Stomach (tissue), 9 donors: ENCODE data around the gene SMARCD2. TPM values are rescaled to one million over a fixed set of nuclear protein-coding genes. Genes with fewer than 3 reads are reported as not detected.

ENCODE experiments used
- DNase-seq, 2 donors: peaks; one replicate each; pipeline versions ENCODE4 v3.0.0 to v3.0.0-alpha.2; 2013 to 2019
- H3K27ac ChIP-seq, 5 donors: fragments of 200-600 bp in 4 of 5; sonication (generic) in 4 of 5; one replicate each; pipeline ENCODE4 v1.5.1; 2013 to 2019; ENCODE audit warnings: mild to moderate bottlenecking in 1 of 5, moderate library complexity in 1 of 5
- H3K27me3 ChIP-seq, 3 donors: fragments of 200-600 bp; sonication (generic); one replicate each; pipeline ENCODE4 v1.5.1; 2017 to 2019; ENCODE audit warnings: mixed run types in 1 of 3
- H3K36me3 ChIP-seq, 4 donors: fragments of 200-600 bp; sonication (generic); 1 replicate in 3 of 4; 2 replicates in 1 of 4; pipeline ENCODE4 v1.5.1; 2016 to 2019
- H3K4me1 ChIP-seq, 4 donors: fragments of 200-600 bp; sonication (generic); one replicate each; pipeline ENCODE4 v1.5.1; 2016 to 2019
- H3K4me3 ChIP-seq, 4 donors: fragments of 200-600 bp; sonication (generic) in 3 of 4; one replicate each; pipeline ENCODE4 v1.5.1; 2016 to 2019; ENCODE audit warnings: mild to moderate bottlenecking in 1 of 4
- H3K9me3 ChIP-seq, 4 donors: fragments of 200-600 bp; sonication (generic); one replicate each; pipeline ENCODE4 v1.5.1; 2016 to 2019
- CTCF ChIP-seq, 7 experiments: fragments of 450-650 bp in 4 of 7; fragments of 200-600 bp in 3 of 7; sonication (generic) in 3 of 7; IDR thresholded peaks; one replicate each; pipeline ENCODE4 v1.5.1; 2016 to 2019; ENCODE audit warnings: antibody characterized with exemption in 7 of 7, control low read depth in 2 of 7, mild to moderate bottlenecking in 1 of 7
- EP300 ChIP-seq: sonication (generic); formaldehyde crosslinking; IDR thresholded peaks from one replicate; pipeline ENCODE4 v1.6.1; 2017; ENCODE audit warnings: antibody characterized with exemption
- POLR2A ChIP-seq, 4 donors: fragments of 450-650 bp; IDR thresholded peaks; one replicate each; pipeline ENCODE4 v1.6.1; 2016; ENCODE audit warnings: antibody characterized with exemption in 4 of 4, control low read depth in 2 of 4, mild to moderate bottlenecking in 1 of 4, moderate library complexity in 1 of 4
- POLR2AphosphoS5 ChIP-seq, 3 donors: sonication (generic); formaldehyde crosslinking; IDR thresholded peaks; one replicate each; pipeline ENCODE4 v1.6.1; 2016; ENCODE audit warnings: antibody characterized with exemption in 3 of 3
- WGBS, 5 donors: extraction: QIAGEN DNeasy Blood & Tissue Kit in 3 of 5; methylation state at CpG; one replicate each; pipeline versions ENCODE4 v1.1.5 to v1.1.7; 2013 to 2018; 5-methylcytosine and 5-hydroxymethylcytosine counted together
- intact Hi-C: fragments of 100-400 bp; cut with DNase I; formaldehyde crosslinking; loops from one replicate; pipeline ENCODE4 v1.15.1; 2023; ENCODE audit warnings: low total_unique reads
- polyA plus RNA-seq, 3 donors: library from polyadenylated mRNA; stranded (reverse); fragments of 200-250 nt; gene quantifications; one replicate each; pipeline ENCODE4 v1.2.3, GENCODE V29; 2013
- total RNA-seq, 5 donors: library from RNA; depleted of rRNA; stranded (reverse); fragments of >200 nt; gene quantifications; one replicate each; pipeline versions ENCODE4 v1.1.0 to v1.2.3, GENCODE V29; 2014 to 2016
- donor health status: healthy with polysubstance abuse.
- donor health status: Bipolar disorder and iron deficiency.
- donor health status: healthy.

SMARCD2 gene
- total and polyA plus RNA-seq, 8 donors = 65.1 to 244 (median 94.5) TPM

- no peak for DNase-seq
- Histone ChIP-seq H3K4me1 (peaks cover 32 to 57% (median 43%) of the 10 kb centered on the region in 4 donors), H3K27ac (no peak overlapping the region), H3K27me3 (no peaks in the 10 kb centered on the region), H3K4me3 (no peak overlapping the region), H3K36me3 (peaks cover 81 to 90% (median 88%) of the 10 kb centered on the region in 4 donors), H3K9me3 (no peaks in the 10 kb centered on the region)
- no peak for TF ChIP-seq POLR2A (IDR thresholded peaks at IDR 0.05)
- no peak for TF ChIP-seq CTCF (IDR thresholded peaks at IDR 0.05)
- no peak for TF ChIP-seq POLR2AphosphoS5 (IDR thresholded peaks at IDR 0.05)
- no peak for TF ChIP-seq EP300
- intact Hi-C loops = no loop called here
- WGBS, 5 donors = 79 to 88% (median 85%) methylated on average over 11 to 14 of the region's 14 CpGs
These were observed 9.3 kb downstream of the SMARCD2 start for GRCh38 chr17:63833026-63833740.

GRCh38 chr17:63832455-63832854 is 10.0 kb downstream of the SMARCD2 start:
- TF ChIP-seq POLR2A (IDR thresholded peaks at IDR 0.05) (no peak), EP300 (no peak), CTCF (IDR thresholded peaks at IDR 0.05) (no peak), POLR2AphosphoS5 (IDR thresholded peaks at IDR 0.05) (no peak)
- 63 to 92% (median 81%) methylated on average over 2 of the region's 2 CpGs for WGBS, 5 donors
- DNase-seq = no peak
- no peaks in the 10 kb centered on the region for H3K9me3 ChIP-seq
- peaks cover 81 to 86% (median 85%) of the 10 kb centered on the region in 4 donors for H3K36me3 ChIP-seq
- no peaks in the 10 kb centered on the region for H3K27me3 ChIP-seq
- intact Hi-C loops = no loop called here
- H3K4me1 ChIP-seq = peaks cover 28 to 53% (median 40%) of the 10 kb centered on the region in 4 donors
- H3K27ac ChIP-seq = no peak overlapping the region
- no peak overlapping the region for H3K4me3 ChIP-seq

- 82 to 95% (median 88%) methylated on average over 5 of the region's 5 CpGs for WGBS, 5 donors
- intact Hi-C loops = no loop called here
- no peak overlapping the region for H3K27ac ChIP-seq
- H3K27me3 ChIP-seq = no peaks in the 10 kb centered on the region
- peaks cover 76 to 82% (median 80%) of the 10 kb centered on the region in 4 donors for H3K36me3 ChIP-seq
- no peak for DNase-seq
- TF ChIP-seq EP300 (no peak), POLR2A (IDR thresholded peaks at IDR 0.05) (no peak), CTCF (IDR thresholded peaks at IDR 0.05) (no peak), POLR2AphosphoS5 (IDR thresholded peaks at IDR 0.05) (no peak)
- peaks cover 23 to 49% (median 36%) of the 10 kb centered on the region in 4 donors for H3K4me1 ChIP-seq
- H3K4me3 ChIP-seq = no peak overlapping the region
- no peaks in the 10 kb centered on the region for H3K9me3 ChIP-seq
These were observed 10.5 kb downstream of the SMARCD2 start for GRCh38 chr17:63832014-63832413.

- Histone ChIP-seq H3K36me3 (peaks cover 71 to 77% (median 75%) of the 10 kb centered on the region in 4 donors), H3K9me3 (no peaks in the 10 kb centered on the region), H3K27ac (no peak overlapping the region), H3K4me3 (no peak overlapping the region), H3K4me1 (peaks cover 23 to 44% (median 35%) of the 10 kb centered on the region in 4 donors), H3K27me3 (no peaks in the 10 kb centered on the region)
- no peak for DNase-seq
- 71 to 76% (median 72%) methylated on average over 7 to 8 of the region's 8 CpGs for WGBS, 5 donors
- intact Hi-C loops = no loop called here
- no peak for TF ChIP-seq POLR2AphosphoS5 (IDR thresholded peaks at IDR 0.05)
- no peak for TF ChIP-seq CTCF (IDR thresholded peaks at IDR 0.05)
- no peak for TF ChIP-seq EP300
- TF ChIP-seq POLR2A (IDR thresholded peaks at IDR 0.05) = no peak
These were observed 11.0 kb downstream of the SMARCD2 start for GRCh38 chr17:63831505-63831904.
